CD4-positive, alpha-beta T cell treated with Interleukin-10 for 1 hour (primary cell): ENCODE measurements around the gene CTDNEP1.

Experiments
- DNase-seq: peaks from one replicate; pipeline ENCODE4 v3.0.0-alpha.2; 2020

The CTDNEP1 gene

DNA sequence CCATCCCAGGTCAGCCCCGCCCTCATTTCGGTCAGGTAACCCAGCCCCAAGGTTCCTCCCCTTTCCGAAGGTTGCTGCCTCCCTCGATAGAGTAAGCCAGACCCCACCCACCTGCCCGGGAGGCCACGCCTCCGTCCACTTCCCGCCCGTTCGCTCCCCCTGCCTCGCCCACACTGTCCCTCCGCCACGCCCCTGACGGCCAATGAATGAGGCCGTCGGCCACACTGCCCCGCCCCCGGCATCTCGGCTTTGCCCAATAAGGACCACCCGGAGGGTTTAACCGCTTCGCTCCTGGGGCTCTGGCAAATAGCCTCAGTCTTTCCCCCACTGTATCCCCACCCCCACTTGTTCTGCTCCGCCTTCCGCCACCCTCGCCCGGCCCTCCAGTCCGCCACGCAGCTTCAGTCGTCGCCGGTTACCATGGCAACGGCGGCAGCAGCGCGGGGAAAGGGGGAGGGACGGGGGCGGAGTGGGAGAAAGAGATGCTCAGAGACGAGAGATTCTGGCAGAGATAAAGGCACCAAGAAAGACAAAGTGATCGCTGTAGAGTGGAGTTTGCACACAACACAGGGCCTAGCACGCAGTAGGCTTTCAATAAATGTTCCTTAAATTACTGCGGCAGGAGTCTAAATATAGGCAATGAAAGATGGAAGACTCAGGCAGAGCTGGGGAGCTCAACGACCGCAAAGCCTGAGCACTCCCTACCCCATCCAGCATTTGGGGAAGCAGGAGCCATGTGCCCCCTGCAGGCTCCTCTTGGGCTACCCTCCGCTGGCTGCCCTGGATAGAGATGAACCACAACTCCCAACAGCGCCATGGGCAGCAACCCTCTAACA is 37.0 kb downstream of the CTDNEP1 start:
- DNase-seq, result peak; percentile 100

DNA sequence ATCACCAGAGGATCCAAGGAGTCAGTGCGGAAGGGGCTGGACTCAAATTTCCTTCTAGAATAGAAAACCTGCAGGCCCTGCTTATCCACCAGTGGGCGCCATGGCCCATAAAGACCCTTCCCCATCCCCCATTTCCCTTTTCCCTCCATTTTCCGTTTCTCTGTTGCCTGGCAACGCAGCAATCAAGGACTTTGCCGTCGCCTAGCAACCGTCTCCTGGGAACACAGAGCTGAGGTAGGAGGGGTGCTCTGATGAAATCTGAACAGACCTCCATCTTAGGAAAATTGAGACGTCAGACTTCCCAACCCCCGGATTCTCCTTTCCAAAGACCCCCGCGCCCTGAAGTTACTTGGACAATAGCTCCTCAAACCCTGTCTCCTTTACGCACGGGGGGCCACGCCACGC is 37.6 kb downstream of the CTDNEP1 start:
- peak; percentile 91 for DNase-seq

GRCh38 chr17:7211491-7212273 is 39.9 kb downstream of the CTDNEP1 start:
- DNase-seq, result no peak

DNA sequence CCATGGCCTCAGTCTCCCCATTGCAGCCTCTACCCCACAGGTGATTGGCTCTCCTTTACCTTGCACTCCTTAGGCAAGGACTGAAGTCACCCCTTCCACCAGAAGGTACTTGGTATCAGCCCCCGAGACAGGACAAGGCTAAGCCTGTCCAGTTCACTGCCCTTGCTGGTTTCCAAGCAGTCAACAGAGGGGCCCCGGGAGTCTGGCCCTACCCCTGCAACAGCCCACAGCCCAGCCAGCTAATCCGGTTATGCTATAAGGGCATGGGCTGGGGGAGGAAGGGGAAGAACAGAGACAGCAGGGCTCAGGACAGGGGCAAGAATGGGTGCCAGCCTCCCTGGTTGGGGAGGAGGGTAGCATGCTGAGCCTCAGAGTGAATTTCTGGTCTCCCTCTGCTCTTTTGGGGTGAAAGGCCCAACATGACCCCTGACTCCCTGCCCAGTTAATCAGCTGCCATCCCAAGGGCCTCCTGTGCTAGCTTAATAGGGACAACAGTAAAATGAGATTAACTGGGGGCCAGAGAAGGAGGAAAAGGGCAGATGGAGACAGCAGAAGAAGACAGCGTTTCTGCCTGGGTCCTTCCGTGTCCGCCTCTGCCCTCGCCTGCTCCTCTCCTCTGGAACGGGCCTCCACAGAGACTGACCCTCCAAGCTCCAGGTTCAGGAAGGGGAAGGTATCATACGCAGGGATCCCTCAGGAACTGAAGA is 42.6 kb downstream of the CTDNEP1 start:
- no peak for DNase-seq

DNA sequence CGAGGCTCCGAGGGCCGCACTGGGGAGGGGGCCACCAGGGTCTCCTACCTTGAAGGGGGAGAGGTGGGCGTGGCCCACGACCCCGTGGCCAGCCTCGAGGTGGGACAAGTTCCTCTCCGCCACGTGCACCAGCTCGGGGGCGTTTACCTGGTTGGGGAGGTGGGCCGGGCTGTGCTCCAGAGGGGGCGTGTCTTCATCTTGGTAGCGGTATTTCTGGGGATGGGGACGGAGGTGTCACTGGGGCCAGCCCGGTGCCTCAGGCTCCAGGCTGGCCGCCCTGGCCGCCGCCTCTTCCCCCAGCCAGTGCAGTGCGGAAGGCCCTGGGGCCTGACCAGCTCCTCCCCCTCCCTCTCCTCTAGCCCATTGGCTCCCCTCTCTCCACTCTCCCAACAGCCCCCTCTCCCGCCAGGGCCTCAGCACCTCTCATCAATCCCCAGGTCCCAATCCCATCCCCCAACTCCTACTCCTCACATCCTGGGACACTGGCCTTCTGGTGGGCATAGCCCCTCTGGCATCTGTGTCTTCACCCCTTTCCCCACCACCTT is 43.4 kb downstream of the CTDNEP1 start:
- DNase-seq, result no peak

DNA sequence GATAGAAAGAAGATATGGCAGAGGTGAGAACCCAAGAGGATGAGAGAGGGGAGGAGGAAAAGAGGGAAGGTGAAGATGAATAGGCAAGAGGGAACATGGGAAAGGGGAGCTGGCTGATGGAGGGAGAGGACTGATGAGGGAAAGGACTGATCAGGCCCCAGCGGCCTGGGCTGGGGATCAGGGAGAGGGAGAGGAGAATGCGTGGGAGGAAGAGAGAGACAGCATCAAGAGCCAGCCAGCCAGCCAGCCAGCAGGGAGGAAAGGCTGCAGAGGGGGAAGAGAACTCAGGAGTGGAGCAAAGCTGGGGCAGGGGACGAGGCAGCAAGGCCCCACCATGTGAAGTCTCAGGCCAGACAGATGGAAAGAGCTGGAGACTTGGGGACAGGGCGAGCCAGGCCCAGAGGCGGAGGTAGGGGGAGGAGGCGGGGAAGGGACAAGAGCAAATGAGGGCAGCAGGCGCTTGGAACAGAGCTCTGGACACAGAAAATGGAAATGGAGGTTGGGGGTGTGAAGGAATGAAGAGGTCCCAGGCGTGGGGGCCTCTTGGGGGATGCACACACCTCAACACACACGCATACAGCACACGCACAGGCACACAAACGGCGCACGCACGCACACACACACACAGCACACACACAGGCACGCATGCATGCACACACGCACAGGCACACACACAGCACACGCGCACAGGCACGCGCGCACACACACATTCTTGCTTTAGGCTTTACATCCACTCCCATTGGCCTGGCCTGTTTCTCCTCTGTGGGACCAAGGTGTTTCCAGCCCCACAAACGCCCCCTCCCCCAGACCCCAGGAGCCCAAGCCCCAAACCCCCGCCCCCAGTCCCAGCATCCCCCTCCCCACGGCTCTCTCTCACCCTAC is 44.2 kb downstream of the CTDNEP1 start:
- no peak for DNase-seq

DNA sequence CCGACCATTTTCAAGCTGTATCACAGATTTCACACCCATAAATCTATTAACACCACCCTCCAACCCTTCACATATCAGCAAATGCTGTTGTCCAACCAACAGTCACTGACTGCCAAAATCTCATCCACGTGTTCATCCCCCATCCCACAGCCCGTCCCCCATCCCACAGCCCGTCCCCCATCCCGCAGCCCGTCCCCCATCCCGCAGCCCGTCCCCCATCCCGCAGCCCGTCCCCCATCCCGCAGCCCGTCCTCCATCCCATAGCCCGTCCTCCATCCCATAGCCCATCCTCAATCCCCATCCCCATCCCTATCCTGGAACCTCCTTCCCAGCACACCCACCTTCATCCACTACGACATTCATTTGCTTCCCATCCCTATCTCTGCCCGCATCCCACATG is 46.0 kb downstream of the CTDNEP1 start:
- DNase-seq, result no peak

DNA sequence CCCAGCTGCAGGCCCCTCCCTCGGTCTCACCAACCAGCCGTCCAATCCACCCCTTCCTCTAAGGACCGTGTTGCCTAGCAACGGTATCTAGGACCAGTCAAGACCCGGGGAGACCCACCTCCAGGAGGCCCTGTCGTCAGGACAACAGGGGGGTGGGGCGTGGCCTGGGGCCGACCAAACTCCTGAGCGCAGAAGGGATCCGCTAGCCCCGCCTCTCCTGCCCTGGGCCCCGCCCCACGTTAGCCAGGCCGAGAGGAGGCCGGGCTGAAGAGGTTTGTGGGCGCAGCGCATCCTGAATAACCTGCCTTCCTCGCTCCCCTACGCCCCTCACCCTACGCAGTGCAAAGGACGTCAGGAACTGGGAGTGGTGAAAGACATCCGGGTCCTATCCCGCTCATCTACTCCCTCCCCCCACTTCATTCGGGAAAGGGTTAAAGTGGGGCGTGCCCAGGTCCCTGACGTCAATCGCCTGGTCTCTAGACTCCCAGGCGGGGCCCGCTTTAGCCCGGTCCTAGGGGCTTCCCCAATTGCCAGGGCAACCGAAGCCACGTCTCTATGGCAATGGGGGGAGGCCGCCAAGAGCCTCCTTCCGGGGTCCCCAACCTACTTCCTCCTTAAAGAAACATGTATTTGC is 46.6 kb downstream of the CTDNEP1 start:
- DNase-seq, result peak; percentile 99

DNA sequence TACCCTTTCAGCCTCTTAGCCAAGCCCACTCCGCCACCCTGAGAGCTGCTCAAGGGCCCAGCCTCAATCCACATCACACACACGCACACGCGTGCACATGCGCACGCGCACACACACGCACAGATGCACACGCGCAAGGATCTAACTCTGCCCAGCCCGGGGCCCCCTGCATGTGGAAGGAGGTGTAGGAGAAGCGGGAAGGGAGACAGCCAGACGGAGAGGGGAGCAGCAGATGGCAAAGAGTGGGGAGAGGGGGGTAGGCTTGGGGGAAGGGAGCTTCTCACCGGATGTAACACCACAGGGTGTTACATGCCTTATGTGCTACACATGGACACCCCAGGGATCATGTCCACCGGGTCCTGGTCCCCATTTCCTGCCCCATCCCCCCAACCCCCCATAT is 47.2 kb downstream of the CTDNEP1 start:
- no peak for DNase-seq

DNA sequence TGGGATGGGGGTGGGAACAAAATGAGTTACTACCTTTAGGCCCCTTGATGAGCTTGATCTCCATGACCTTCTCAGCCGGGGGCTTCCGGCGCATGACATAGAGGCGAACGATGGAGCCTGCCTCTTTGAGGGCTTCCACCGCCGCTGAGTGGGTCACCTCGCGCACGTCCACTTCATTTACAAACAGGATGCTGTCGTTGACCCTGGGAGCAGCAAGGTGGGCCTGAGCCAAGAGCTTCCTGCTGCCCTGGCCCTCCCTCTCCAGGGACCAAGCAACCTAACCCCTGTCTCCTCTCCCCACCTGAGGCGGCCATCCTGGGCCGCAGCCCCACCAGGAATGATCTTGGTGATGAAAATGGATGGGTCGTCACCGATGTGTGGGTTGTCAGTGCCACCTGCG is 48.1 kb downstream of the CTDNEP1 start:
- DNase-seq, result no peak

DNA sequence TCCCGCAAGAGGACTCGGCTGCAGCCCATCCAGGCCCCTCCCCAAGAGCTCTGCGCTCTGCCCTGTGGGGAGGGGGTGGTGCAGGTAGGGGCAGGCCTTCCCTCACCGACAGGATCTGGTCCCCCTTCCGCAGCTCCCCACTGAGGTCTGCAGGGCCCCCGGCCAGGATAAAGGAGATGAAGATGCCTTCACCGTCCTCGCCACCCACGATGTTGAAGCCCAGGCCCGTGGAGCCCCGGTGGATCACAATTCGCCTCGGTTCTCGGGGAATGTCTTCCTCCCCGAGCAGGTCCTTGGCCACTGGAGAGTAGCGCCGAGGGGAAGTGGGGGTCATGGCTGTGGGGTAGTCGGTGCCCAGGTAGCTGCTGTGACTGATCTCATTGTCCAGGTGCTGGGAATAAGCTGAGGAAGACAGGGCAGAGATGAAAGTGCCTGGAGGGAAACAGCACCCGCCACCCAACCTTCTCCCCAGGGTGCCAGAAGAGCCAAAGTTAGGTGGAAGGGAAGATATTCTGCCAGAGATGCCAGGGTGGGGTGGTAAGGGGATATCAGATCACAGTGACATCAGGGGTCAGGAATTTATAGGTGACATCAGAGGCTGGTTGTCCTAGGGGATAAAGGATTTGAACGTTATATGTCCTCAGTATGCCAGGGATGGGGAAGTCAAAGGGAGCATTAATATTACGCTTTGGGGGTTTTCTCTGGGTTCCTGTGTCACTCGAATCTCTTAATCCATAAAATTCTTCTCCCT is 54.7 kb downstream of the CTDNEP1 start:
- DNase-seq, result no peak

DNA sequence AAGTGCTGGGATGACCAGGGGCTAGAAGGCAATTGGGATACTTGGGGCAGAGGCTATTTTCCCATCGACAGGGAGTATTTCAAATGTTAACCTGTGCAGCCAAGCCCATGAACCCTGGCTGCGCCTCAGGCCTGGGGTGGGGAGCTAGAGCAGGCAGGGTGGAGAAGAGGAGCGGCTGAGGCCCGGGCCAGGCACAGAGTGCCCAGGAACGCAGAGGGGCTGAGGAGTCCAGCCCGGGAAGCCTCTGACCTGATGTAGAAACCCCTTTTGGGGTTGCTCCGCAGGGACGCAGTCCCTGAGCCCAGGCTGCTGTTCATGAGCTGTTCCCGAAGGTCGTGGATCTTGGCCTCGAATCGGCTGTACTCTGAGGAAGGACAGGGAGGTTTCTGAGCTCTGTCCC is 55.6 kb downstream of the CTDNEP1 start:
- no peak for DNase-seq
